WI38 (cell line): ENCODE measurements around the gene L3MBTL3.

Source experiments
- H3K4me3 ChIP-seq: 2 replicates; pipeline ENCODE4 v1.5.1; 2011; ENCODE audit warnings: low read depth, mild to moderate bottlenecking, control low read depth, low read length
- CTCF ChIP-seq: IDR thresholded peaks from 2 replicates; pipeline ENCODE4 v1.5.1; 2012; ENCODE audit warnings: low read depth, mild to moderate bottlenecking, control low read depth, low read length

L3MBTL3 gene

GRCh38 chr6:130075879-130076460 lies 57.6 kb downstream of the L3MBTL3 start:
- H3K4me3 ChIP-seq: no peak overlapping the region
- TF ChIP-seq CTCF: no peak

- no peak for TF ChIP-seq CTCF
- no peak overlapping the region for H3K4me3 ChIP-seq
Observed at GRCh38 chr6:130076512-130076911, 58.1 kb downstream of the L3MBTL3 start.

- no peak for TF ChIP-seq CTCF
- no peak overlapping the region for H3K4me3 ChIP-seq
Observed at GRCh38 chr6:130090796-130091195, 72.4 kb downstream of the L3MBTL3 start.

- TF ChIP-seq CTCF: no peak
- H3K4me3 ChIP-seq: no peak overlapping the region
Observed at GRCh38 chr6:130093546-130093945, 75.2 kb downstream of the L3MBTL3 start.

GRCh38 chr6:130098317-130098716 lies 79.9 kb downstream of the L3MBTL3 start:
- H3K4me3 ChIP-seq: no peak overlapping the region
- no peak for TF ChIP-seq CTCF

- TF ChIP-seq CTCF: no peak
- H3K4me3 ChIP-seq: no peak overlapping the region
Observed at GRCh38 chr6:130099119-130099518, 80.7 kb downstream of the L3MBTL3 start.

GRCh38 chr6:130105996-130106704 lies 87.8 kb downstream of the L3MBTL3 start:
- no peak overlapping the region for H3K4me3 ChIP-seq
- TF ChIP-seq CTCF: no peak
